Glomerular visceral epithelial cell (primary cell): Measurements from ENCODE around the gene SYTL3.

Experiments
- DNase-seq: peaks from one replicate; pipeline ENCODE4 v3.0.0-alpha.2; 2016; ENCODE audit errors: extremely low spot score

SYTL3 gene

GRCh38 chr6:158796353-158796752 lies 146.5 kb downstream of the SYTL3 start:
- no peak for DNase-seq

GRCh38 chr6:158797331-158798310 lies 147.8 kb downstream of the SYTL3 start:
- DNase-seq: peak; percentile 36

- no peak for DNase-seq
Measured at GRCh38 chr6:158798311-158798710, 148.5 kb downstream of the SYTL3 start.

GRCh38 chr6:158799051-158799792 lies 149.4 kb downstream of the SYTL3 start:
- peak; percentile 88 for DNase-seq

- no peak for DNase-seq
Measured at GRCh38 chr6:158801655-158802294, 151.9 kb downstream of the SYTL3 start.

- peak; percentile 39 for DNase-seq
Measured at GRCh38 chr6:158803733-158804143, 153.9 kb downstream of the SYTL3 start.

GRCh38 chr6:158804207-158804606 lies 154.4 kb downstream of the SYTL3 start:
- no peak for DNase-seq

GRCh38 chr6:158805698-158806377 lies 156.0 kb downstream of the SYTL3 start:
- no peak for DNase-seq

GRCh38 chr6:158807515-158808441 lies 157.9 kb downstream of the SYTL3 start:
- no peak for DNase-seq

- DNase-seq: no peak
Measured at GRCh38 chr6:158808442-158808833, 158.6 kb downstream of the SYTL3 start.

GRCh38 chr6:158808941-158809678 lies 159.3 kb downstream of the SYTL3 start:
- peak; percentile 57 for DNase-seq

GRCh38 chr6:158810155-158811095 lies 160.6 kb downstream of the SYTL3 start:
- DNase-seq: peak; percentile 46

- DNase-seq: no peak
Measured at GRCh38 chr6:158812611-158813010, 162.8 kb downstream of the SYTL3 start.

GRCh38 chr6:158813032-158813431 lies 163.2 kb downstream of the SYTL3 start:
- DNase-seq: no peak
